ENCODE data around the gene P4HA2.

Gene P4HA2

DNA sequence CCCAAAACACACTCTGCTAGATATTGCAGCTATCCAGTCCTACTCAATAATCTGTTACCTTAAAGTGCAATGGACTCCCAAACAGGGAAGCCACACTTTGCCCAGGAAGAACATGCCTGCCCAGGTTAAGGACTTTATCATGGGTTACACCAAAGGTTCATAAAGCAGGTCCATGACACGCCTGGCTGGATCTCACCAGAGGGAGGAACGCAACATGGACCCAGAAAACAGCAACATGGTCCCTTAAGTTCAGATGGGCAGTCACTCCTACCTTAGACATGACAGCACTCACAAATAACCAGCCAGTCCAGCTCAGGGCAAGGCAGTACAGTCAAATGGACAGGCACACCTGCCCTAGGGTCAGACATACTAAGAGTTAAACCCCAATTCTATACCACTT, 3.8 kb downstream of the P4HA2 start:
- no peak overlapping the region for H3K27ac ChIP-seq

DNA sequence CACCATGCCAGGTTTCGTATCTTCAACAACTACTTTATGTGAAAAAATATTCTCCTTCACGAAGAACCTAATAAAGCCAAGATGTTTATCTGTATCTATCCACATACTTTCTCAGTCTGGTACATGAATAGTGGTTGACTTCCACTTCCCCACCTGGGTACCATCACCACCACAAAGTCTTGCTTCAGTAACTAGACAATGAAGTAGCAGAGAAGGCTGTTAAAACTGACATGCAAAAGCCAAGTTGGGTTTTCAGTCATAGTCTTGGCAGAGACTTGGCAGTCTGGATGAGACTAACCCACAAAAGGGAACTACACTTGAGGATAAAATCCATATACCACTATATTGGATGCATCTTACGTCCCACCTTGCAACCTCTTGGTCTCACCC, 5.0 kb downstream of the P4HA2 start:
- TF ChIP-seq, protein P1, sequence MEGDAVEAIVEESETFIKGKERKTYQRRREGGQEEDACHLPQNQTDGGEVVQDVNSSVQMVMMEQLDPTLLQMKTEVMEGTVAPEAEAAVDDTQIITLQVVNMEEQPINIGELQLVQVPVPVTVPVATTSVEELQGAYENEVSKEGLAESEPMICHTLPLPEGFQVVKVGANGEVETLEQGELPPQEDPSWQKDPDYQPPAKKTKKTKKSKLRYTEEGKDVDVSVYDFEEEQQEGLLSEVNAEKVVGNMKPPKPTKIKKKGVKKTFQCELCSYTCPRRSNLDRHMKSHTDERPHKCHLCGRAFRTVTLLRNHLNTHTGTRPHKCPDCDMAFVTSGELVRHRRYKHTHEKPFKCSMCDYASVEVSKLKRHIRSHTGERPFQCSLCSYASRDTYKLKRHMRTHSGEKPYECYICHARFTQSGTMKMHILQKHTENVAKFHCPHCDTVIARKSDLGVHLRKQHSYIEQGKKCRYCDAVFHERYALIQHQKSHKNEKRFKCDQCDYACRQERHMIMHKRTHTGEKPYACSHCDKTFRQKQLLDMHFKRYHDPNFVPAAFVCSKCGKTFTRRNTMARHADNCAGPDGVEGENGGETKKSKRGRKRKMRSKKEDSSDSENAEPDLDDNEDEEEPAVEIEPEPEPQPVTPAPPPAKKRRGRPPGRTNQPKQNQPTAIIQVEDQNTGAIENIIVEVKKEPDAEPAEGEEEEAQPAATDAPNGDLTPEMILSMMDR (conservative IDR thresholded peaks at IDR 0.05): no peak
- no peak for TF ChIP-seq ZFX (IDR thresholded peaks at IDR 0.05)
- no peak overlapping the region for H3K27ac ChIP-seq

More for the DNA sequence above, 3.8 kb downstream of the P4HA2 start:
- TF ChIP-seq ZFX (IDR thresholded peaks at IDR 0.05): no peak
- TF ChIP-seq, protein P1 (conservative IDR thresholded peaks at IDR 0.05): no peak

- TF ChIP-seq, protein P1 (conservative IDR thresholded peaks at IDR 0.05): no peak
- TF ChIP-seq ZFX (IDR thresholded peaks at IDR 0.05): no peak
- H3K27ac ChIP-seq: no peak overlapping the region
These were observed 5.6 kb downstream of the P4HA2 start for GRCh38 chr5:132221781-132222648.

DNA sequence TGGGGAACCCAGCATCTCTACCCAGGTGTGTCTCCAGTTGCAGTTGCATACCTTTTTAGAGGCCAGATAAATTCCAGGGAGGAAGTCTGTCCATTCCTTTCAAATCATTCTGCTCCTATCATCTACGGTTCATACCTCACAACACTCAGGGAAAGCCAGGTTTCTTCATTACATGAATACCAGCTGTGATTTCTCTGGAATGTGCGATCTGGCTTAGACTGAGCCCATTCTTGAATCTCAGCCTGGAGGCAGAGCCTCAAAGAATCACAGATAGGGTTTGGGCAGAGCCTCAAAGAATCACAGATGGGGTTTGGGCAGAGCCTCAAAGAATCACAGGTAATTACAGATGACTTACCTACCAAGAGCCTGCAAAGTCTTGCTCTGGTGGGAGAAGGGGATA, 7.2 kb downstream of the P4HA2 start:
- H3K27ac ChIP-seq: no peak overlapping the region
- TF ChIP-seq, protein P1 (conservative IDR thresholded peaks at IDR 0.05): no peak
- TF ChIP-seq ZFX (IDR thresholded peaks at IDR 0.05): no peak

GRCh38 chr5:132219981-132220380, 7.7 kb downstream of the P4HA2 start:
- no peak for TF ChIP-seq ZFX (IDR thresholded peaks at IDR 0.05)
- TF ChIP-seq, protein P1 (conservative IDR thresholded peaks at IDR 0.05): no peak
- H3K27ac ChIP-seq: no peak overlapping the region

DNA sequence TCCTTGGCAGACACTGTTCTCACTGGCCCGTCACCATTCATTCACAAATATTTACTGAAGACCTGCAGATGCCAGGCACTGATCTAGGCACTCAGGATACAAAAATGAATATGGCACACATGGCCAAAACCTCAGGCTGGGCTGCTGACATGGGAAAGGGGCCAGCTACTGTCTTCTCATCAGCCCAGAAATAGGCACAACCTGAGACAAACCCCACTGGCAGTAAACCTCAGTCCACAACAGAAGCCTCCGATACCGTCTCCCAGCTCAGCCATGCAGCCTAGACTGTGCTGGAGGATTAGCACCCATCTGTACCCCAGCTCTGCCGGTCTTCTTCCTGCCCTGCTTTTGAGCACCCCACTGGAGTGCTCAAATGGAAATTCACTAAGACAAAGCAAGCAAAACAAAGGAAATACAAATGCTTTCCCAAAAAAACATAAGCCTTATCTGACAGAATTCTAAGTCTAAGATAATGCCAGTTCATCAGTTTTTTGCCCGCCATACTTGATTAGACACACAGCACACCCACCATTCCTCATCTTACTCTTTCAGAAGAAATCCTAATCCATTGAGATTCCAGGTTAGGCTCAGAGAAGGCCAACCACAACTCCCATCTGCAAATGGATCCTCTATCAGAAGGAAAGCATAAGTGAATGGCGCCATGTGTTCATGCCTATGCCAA, 8.2 kb downstream of the P4HA2 start:
- no peak for TF ChIP-seq ZFX (IDR thresholded peaks at IDR 0.05)
- TF ChIP-seq, protein P1 (conservative IDR thresholded peaks at IDR 0.05): no peak
- peak overlapping the region; percentile 21 for H3K27ac ChIP-seq

DNA sequence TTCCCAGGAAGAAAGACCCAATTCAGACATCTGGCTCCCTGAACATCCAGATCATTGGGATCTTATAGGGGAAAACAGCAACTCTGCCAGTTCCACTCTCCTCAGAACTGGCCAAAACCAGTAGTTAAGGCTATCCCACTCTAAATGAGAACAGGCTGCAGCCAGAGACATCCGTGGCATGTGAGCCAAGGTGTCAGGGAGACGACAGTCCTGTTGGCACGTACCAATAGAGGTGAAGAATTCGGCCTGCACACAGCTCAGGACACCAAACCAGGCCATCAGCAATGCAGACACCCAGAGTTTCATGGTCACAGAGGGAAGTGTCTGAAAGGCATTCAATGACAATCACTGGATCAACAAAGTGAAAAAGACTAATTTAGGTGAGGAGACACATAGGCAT, 9.3 kb downstream of the P4HA2 start:
- TF ChIP-seq, protein P1 (conservative IDR thresholded peaks at IDR 0.05): no peak
- no peak for TF ChIP-seq ZFX (IDR thresholded peaks at IDR 0.05)
- no peak overlapping the region; the same call in 1 of the 2 replicates for H3K27ac ChIP-seq

Data from C4-2B (cell line).